H9 (cell line): ENCODE measurements around the gene CST11. TPM values are rescaled to one million over a fixed set of nuclear protein-coding genes. Genes with fewer than 3 reads are reported as not detected.
A peak's percentile ranks its signal among the peaks of the same experiment; 100 is the strongest.

Source experiments
- DNase-seq: peaks from one replicate; pipeline ENCODE4 v3.0.0-alpha.2; 2017
- H2AFZ ChIP-seq: one replicate; pipeline ENCODE4 v1.6.1; 2013; ENCODE audit warnings: mild to moderate bottlenecking, low read length, control low read depth, moderate library complexity
- H2AK5ac ChIP-seq: 2 replicates; pipeline ENCODE4 v1.6.1; 2013; ENCODE audit warnings: low read length, control low read depth, mixed read lengths; ENCODE audit not compliant: insufficient read length
- H2BK120ac ChIP-seq: one replicate; pipeline ENCODE4 v1.6.1; 2013; ENCODE audit warnings: low read depth, mild to moderate bottlenecking, low read length, control low read depth, inconsistent platforms; ENCODE audit not compliant: poor library complexity, severe bottlenecking
- H2BK12ac ChIP-seq: 2 replicates; pipeline ENCODE4 v1.6.1; 2013; ENCODE audit warnings: low read length, control low read depth, mixed read lengths, low read depth; ENCODE audit not compliant: insufficient read length
- H2BK15ac ChIP-seq: 2 replicates; pipeline ENCODE4 v1.6.1; 2013; ENCODE audit warnings: low read depth, low read length, control low read depth
- H2BK20ac ChIP-seq: one replicate; pipeline ENCODE4 v1.6.1; 2013; ENCODE audit warnings: low read depth, mild to moderate bottlenecking, low read length, control low read depth, inconsistent platforms; ENCODE audit not compliant: poor library complexity, severe bottlenecking
- H2BK5ac ChIP-seq: 2 replicates; pipeline ENCODE4 v1.6.1; 2013; ENCODE audit warnings: low read length, control low read depth, mixed read lengths; ENCODE audit not compliant: insufficient read length
- H3K14ac ChIP-seq: 2 replicates; pipeline ENCODE4 v1.6.1; 2013; ENCODE audit warnings: low read length, control low read depth; ENCODE audit not compliant: insufficient read depth
- H3K18ac ChIP-seq: 2 replicates; pipeline ENCODE4 v1.6.1; 2013; ENCODE audit warnings: low read depth, mild to moderate bottlenecking, mixed read lengths, low read length, control low read depth; ENCODE audit not compliant: insufficient read length
- H3K23ac ChIP-seq: 2 replicates; pipeline ENCODE4 v1.6.1; 2013; ENCODE audit warnings: low read length, control low read depth, mixed read lengths, low read depth; ENCODE audit not compliant: insufficient read length
- H3K23me2 ChIP-seq: 2 replicates; pipeline ENCODE4 v1.6.1; 2013; ENCODE audit warnings: low read depth, mild to moderate bottlenecking, mixed read lengths, low read length, control low read depth; ENCODE audit not compliant: insufficient read length, poor library complexity, severe bottlenecking
- H3K27ac ChIP-seq: 2 replicates; pipeline ENCODE4 v1.5.1; 2013; ENCODE audit warnings: low read length, control low read depth, mixed read lengths, low read depth; ENCODE audit not compliant: insufficient read length
- H3K27me3 ChIP-seq: 2 replicates; pipeline ENCODE4 v1.6.1; 2013; ENCODE audit warnings: low read length, control low read depth, inconsistent platforms; ENCODE audit not compliant: insufficient read depth
- H3K4ac ChIP-seq: 2 replicates; pipeline ENCODE4 v1.6.1; 2013; ENCODE audit warnings: low read depth, mild to moderate bottlenecking, control low read depth, inconsistent platforms, low read length, moderate library complexity
- H3K4me1 ChIP-seq: 2 replicates; pipeline ENCODE4 v1.6.1; 2013; ENCODE audit warnings: low read length, control low read depth, inconsistent platforms; ENCODE audit not compliant: insufficient read depth
- H3K4me2 ChIP-seq: 2 replicates; pipeline ENCODE4 v1.6.1; 2013; ENCODE audit warnings: low read length, control low read depth, mixed read lengths; ENCODE audit not compliant: insufficient read length, insufficient read depth
- H3K56ac ChIP-seq: 2 replicates; pipeline ENCODE4 v1.6.1; 2013; ENCODE audit warnings: low read depth, mild to moderate bottlenecking, mixed read lengths, low read length, control low read depth; ENCODE audit not compliant: insufficient read length
- H3K79me1 ChIP-seq: 2 replicates; pipeline ENCODE4 v1.6.1; 2013; ENCODE audit warnings: low read depth, mild to moderate bottlenecking, moderate library complexity, low read length, control low read depth, inconsistent platforms; ENCODE audit not compliant: insufficient read depth, poor library complexity, severe bottlenecking
- H3K79me2 ChIP-seq: 2 replicates; pipeline ENCODE4 v1.6.1; 2013; ENCODE audit warnings: low read length, control low read depth, inconsistent platforms; ENCODE audit not compliant: insufficient read depth
- H3K9ac ChIP-seq: 2 replicates; pipeline ENCODE4 v1.6.1; 2013; ENCODE audit warnings: low read length, control low read depth, mixed read lengths; ENCODE audit not compliant: insufficient read length; ENCODE audit errors: extremely low read depth
- H3K9me3 ChIP-seq: one replicate; pipeline ENCODE4 v1.6.1; 2013; ENCODE audit warnings: low read depth, low read length, inconsistent platforms; ENCODE audit not compliant: control insufficient read depth
- H3T11ph ChIP-seq: one replicate; pipeline ENCODE4 v1.6.1; 2013; ENCODE audit warnings: mild to moderate bottlenecking, low read length, control low read depth, inconsistent platforms
- H4K20me1 ChIP-seq: one replicate; pipeline ENCODE4 v1.6.1; 2013; ENCODE audit not compliant: control insufficient read depth, insufficient read length, insufficient read depth
- H4K5ac ChIP-seq: 2 replicates; pipeline ENCODE4 v1.6.1; 2013; ENCODE audit warnings: low read depth, mild to moderate bottlenecking, mixed read lengths, low read length, control low read depth; ENCODE audit not compliant: insufficient read length
- H4K8ac ChIP-seq: replicated peaks from 2 replicates; pipeline ENCODE4 v1.6.1; 2013; ENCODE audit warnings: low read length, control low read depth, mixed read lengths, low read depth; ENCODE audit not compliant: insufficient read length
- H4K91ac ChIP-seq: 2 replicates; pipeline ENCODE4 v1.6.1; 2013; ENCODE audit warnings: low read depth, mild to moderate bottlenecking, moderate library complexity, mixed read lengths, low read length, control low read depth; ENCODE audit not compliant: insufficient read length
- H3K27ac Mint-ChIP-seq, 3 experiments: 2 replicates in 2 of 3; 3 replicates in 1 of 3; pipeline ENCODE4 v1.8.0; 2020 to 2021; ENCODE audit warnings: mixed read lengths in 3 of 3, mild to moderate bottlenecking in 1 of 3, moderate library complexity in 1 of 3
- H3K27me3 Mint-ChIP-seq: 2 replicates; pipeline ENCODE4 v1.8.0; 2021; ENCODE audit warnings: low read depth, mild to moderate bottlenecking, moderate library complexity, mixed read lengths
- H3K36me3 Mint-ChIP-seq, 3 experiments: 2 replicates in 2 of 3; 3 replicates in 1 of 3; pipeline ENCODE4 v1.8.0; 2020 to 2021; ENCODE audit warnings: low read depth in 3 of 3, mixed read lengths in 3 of 3; ENCODE audit not compliant: insufficient read depth in 1 of 3
- H3K4me1 Mint-ChIP-seq, 2 experiments: 2 replicates each; pipeline ENCODE4 v1.8.0; 2020; ENCODE audit warnings: mixed read lengths in 2 of 2
- H3K4me3 Mint-ChIP-seq, 2 experiments: 2 replicates in 1 of 2; 3 replicates in 1 of 2; pipeline ENCODE4 v1.8.0; 2020 to 2021; ENCODE audit warnings: mild to moderate bottlenecking in 2 of 2, mixed read lengths in 2 of 2, moderate library complexity in 1 of 2
- H3K9me3 Mint-ChIP-seq, 2 experiments: 2 replicates in 1 of 2; 3 replicates in 1 of 2; pipeline ENCODE4 v1.8.0; 2020; ENCODE audit warnings: mild to moderate bottlenecking in 2 of 2, mixed read lengths in 2 of 2, moderate library complexity in 1 of 2
- CTCF ChIP-seq: fragments of 200-600 bp; sonication (generic); conservative IDR thresholded peaks from 3 replicates; pipeline ENCODE4 v1.8.0; 2021; ENCODE audit warnings: antibody characterized with exemption, mild to moderate bottlenecking
- WGBS: extraction: QIAGEN DNeasy Blood & Tissue Kit; methylation state at CpG from one replicate; pipeline ENCODE4 v1.1.7; 2013; ENCODE audit warnings: missing lambda C conversion rate, low lambda C conversion rate, mixed read lengths; ENCODE audit not compliant: insufficient read length; ENCODE audit errors: extremely low coverage; 5-methylcytosine and 5-hydroxymethylcytosine counted together
- total RNA-seq: library from RNA; stranded (reverse); gene quantifications from 2 replicates; pipeline ENCODE4 v1.2.1, GENCODE V29; 2021

CST11 gene
- total RNA-seq, 1 experiment from 2014 or later: not detected

GRCh38 chr20:23453549-23454543 lies 1.2 kb upstream of the CST11 start:
- no peaks in the 10 kb centered on the region for H3K79me2 ChIP-seq
- H3T11ph ChIP-seq: no peak overlapping the region
- H4K8ac ChIP-seq: no peak overlapping the region
- H3K14ac ChIP-seq: no peak overlapping the region
- H3K4me1 Mint-ChIP-seq: peaks cover 11 to 14% of the 10 kb centered on the region in 2 experiments
- DNase-seq: no peak
- H3K23ac ChIP-seq: no peak overlapping the region
- H3K27ac Mint-ChIP-seq: no peak overlapping the region
- no peak overlapping the region for H2BK12ac ChIP-seq
- H3K27me3 ChIP-seq: no peaks in the 10 kb centered on the region
- H2BK5ac ChIP-seq: no peak overlapping the region
- no peak overlapping the region for H2BK15ac ChIP-seq
- no peak overlapping the region for H3K4me3 Mint-ChIP-seq
- H3K9me3 ChIP-seq: no peaks in the 10 kb centered on the region
- H2BK120ac ChIP-seq: no peak overlapping the region
- H3K36me3 Mint-ChIP-seq: peaks cover 3 to 6% (median 4%) of the 10 kb centered on the region in 3 experiments; a peak in 6 of 7 replicates
- no peak overlapping the region for H4K91ac ChIP-seq
- H3K4ac ChIP-seq: no peak overlapping the region
- no peak overlapping the region for H3K56ac ChIP-seq
- peaks cover 0 to 5% of the 10 kb centered on the region in 2 experiments; a peak in 3 of 5 replicates for H3K9me3 Mint-ChIP-seq
- no peak overlapping the region for H2AK5ac ChIP-seq
- H4K5ac ChIP-seq: no peak overlapping the region
- H3K27ac ChIP-seq: no peak overlapping the region
- 100% methylated on average over 1 of the region's 15 CpGs for WGBS
- H2BK20ac ChIP-seq: no peak overlapping the region
- no peak overlapping the region for H3K9ac ChIP-seq
- no peaks in the 10 kb centered on the region for H3K79me1 ChIP-seq
- H3K4me2 ChIP-seq: no peak overlapping the region
- no peak for TF ChIP-seq CTCF
- no peak overlapping the region for H2AFZ ChIP-seq
- H4K20me1 ChIP-seq: no peaks in the 10 kb centered on the region
- H3K4me1 ChIP-seq: peaks cover 3% of the 10 kb centered on the region; the same call in 1 of the 2 replicates
- peaks cover 9% of the 10 kb centered on the region for H3K27me3 Mint-ChIP-seq
- H3K18ac ChIP-seq: peak overlapping the region; percentile 16
- no peaks in the 10 kb centered on the region for H3K23me2 ChIP-seq
